ENCODE results near the gene KMT5C.

The KMT5C gene

DNA sequence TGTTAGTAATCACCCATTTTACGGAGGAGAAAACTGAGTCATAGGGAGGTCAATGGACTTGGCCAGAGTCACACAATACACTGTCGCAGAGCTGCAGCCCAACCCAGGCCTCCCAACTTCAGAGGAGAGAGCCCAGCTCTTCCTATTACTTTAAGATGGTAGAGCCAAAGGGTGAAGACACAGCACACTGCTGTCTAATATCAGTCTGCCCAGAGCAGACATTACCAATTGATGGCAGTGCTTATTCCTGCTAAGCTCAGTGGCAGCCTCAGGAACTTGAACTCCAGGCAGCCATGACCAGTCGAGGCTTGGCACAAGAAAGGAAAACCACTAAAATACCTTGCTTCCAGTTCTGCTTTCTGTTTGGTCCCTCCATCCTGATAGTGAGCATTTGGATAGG, 33.0 kb upstream of the KMT5C start:
- H3K36me3 ChIP-seq (ENCODE audit: control insufficient read depth, insufficient read depth, low read length) = no peaks in the 10 kb centered on the region
- H3K9ac ChIP-seq (ENCODE audit: low read length) = no peak overlapping the region
- no peaks in the 10 kb centered on the region for H3K9me3 ChIP-seq (ENCODE audit: control insufficient read depth, low read length)
- no peak overlapping the region for H3K4me3 ChIP-seq (ENCODE audit: low read length)
- H3K27me3 ChIP-seq (ENCODE audit: control insufficient read depth, insufficient read depth, low read length) = no peaks in the 10 kb centered on the region
- H3K4me1 ChIP-seq (ENCODE audit: control insufficient read depth, insufficient read depth, low read length) = peaks cover 6% of the 10 kb centered on the region

DNA sequence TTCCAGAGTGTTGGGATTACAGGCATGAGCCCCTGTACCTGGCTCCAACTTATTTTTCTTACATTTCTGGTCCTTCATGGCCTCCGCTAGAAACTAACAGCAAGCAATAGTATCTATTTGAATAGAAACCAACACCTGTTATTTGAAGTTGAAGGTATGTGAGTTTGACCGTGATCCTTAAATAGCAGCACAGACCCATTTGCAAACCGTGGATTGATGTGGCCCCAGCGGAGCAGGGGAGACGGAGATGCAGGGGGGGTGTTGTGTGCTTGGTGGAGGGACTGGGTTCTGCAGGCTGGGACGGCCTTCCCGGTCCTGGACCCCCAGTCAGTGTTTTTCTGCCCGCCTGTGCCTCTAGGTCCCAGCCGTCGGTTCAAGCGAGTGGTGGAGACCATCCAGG, 31.4 kb upstream of the KMT5C start:
- no peaks in the 10 kb centered on the region for H3K36me3 ChIP-seq (ENCODE audit: control insufficient read depth, insufficient read depth, low read length)
- no peak overlapping the region for H3K4me3 ChIP-seq (ENCODE audit: low read length)
- no peaks in the 10 kb centered on the region for H3K27me3 ChIP-seq (ENCODE audit: control insufficient read depth, insufficient read depth, low read length)
- no peaks in the 10 kb centered on the region for H3K9me3 ChIP-seq (ENCODE audit: control insufficient read depth, low read length)
- H3K4me1 ChIP-seq (ENCODE audit: control insufficient read depth, insufficient read depth, low read length) = no peaks in the 10 kb centered on the region
- H3K9ac ChIP-seq (ENCODE audit: low read length) = no peak overlapping the region

DNA sequence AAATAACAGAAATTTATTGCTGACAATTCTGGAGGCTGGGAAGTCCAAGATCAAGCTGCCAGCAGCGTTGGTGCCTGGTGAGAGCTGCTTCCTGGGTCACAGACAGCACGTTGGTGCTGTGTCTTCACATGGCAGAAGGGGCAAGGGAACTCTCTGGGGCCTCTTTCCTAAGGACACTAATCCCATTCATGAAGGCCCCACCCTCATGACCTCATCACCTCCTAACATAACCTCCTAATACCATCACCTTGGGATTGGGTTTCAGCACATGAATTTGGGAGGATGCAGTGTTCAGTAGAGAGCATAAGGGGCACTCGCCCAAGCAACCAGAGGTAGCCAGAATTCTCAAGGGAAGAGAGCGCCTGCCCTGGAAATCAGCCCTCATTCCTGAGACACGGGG, 30.2 kb upstream of the KMT5C start:
- H3K9me3 ChIP-seq (ENCODE audit: control insufficient read depth, low read length) = no peaks in the 10 kb centered on the region
- H3K9ac ChIP-seq (ENCODE audit: low read length) = no peak overlapping the region
- no peaks in the 10 kb centered on the region for H3K27me3 ChIP-seq (ENCODE audit: control insufficient read depth, insufficient read depth, low read length)
- H3K4me3 ChIP-seq (ENCODE audit: low read length) = no peak overlapping the region
- no peaks in the 10 kb centered on the region for H3K4me1 ChIP-seq (ENCODE audit: control insufficient read depth, insufficient read depth, low read length)
- H3K36me3 ChIP-seq (ENCODE audit: control insufficient read depth, insufficient read depth, low read length) = no peaks in the 10 kb centered on the region

DNA sequence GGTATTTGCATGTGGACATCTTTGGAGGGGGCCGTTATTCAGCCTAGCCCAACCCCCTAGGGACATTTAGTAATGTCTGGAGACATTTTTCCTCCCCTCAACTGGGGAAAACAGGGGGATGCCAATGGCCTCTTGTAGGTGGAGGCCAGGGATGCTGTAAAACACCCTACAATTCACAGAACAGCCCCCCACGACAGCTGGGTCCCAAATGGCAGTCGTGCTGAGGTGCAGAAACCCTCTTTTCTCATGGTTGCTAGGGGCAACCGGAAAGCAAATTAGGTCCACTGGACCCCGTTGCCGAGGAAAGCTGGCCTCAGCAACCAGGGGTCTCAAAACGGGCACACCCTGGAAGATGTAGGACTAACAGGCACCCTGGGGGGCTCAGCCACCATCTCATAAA, 29.2 kb upstream of the KMT5C start:
- Histone ChIP-seq H3K4me3 (ENCODE audit: low read length) (no peak overlapping the region), H3K4me1 (ENCODE audit: control insufficient read depth, insufficient read depth, low read length) (no peaks in the 10 kb centered on the region), H3K9ac (ENCODE audit: low read length) (no peak overlapping the region), H3K9me3 (ENCODE audit: control insufficient read depth, low read length) (no peaks in the 10 kb centered on the region), H3K27me3 (ENCODE audit: control insufficient read depth, insufficient read depth, low read length) (no peaks in the 10 kb centered on the region), H3K36me3 (ENCODE audit: control insufficient read depth, insufficient read depth, low read length) (no peaks in the 10 kb centered on the region)

DNA sequence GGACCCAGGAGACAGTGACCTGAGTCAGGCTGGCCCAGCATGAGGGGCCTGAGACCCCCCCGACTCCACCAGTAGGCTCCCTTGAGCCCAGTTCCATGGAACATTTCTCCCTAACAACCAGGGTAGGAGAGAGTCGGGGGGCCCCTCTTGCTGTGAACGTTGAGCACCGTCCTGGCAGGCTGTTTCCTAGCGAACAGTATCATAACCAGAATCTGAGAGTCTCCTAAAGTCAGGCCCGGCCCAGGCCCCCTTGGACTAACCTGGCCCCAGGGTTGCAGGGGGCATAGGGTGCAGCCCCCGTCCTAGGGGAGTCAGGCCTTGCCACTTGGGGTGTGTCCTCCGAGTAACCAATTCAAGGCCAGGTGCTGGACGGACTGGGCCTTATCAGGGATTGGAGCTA, 28.3 kb upstream of the KMT5C start:
- H3K36me3 ChIP-seq (ENCODE audit: control insufficient read depth, insufficient read depth, low read length) = no peaks in the 10 kb centered on the region
- H3K9me3 ChIP-seq (ENCODE audit: control insufficient read depth, low read length) = no peaks in the 10 kb centered on the region
- no peak overlapping the region for H3K4me3 ChIP-seq (ENCODE audit: low read length)

DNA sequence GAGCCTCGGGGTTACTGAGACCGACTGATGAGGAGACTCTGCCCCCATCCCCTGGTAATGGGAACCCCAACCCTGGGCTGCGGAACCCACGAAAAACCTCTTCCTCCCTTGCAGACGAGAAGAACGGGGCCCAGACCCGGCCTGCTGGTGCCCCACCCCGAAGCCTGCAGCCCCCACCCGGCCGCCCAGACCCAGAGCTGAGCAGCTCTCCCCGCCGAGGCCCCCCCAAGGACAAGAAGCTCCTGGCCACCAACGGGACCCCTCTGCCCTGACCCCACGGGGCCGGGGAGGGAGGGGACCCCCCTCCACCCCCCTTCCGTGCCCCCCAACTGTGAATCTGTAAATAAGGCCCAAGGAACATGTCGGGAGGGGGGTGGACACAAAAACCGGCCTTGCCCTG, 27.9 kb upstream of the KMT5C start:
- no peaks in the 10 kb centered on the region for H3K36me3 ChIP-seq (ENCODE audit: control insufficient read depth, insufficient read depth, low read length)
- no peak overlapping the region for H3K9ac ChIP-seq (ENCODE audit: low read length)

More for the DNA sequence above, 28.3 kb upstream of the KMT5C start:
- Histone ChIP-seq H3K4me1 (ENCODE audit: control insufficient read depth, insufficient read depth, low read length) (no peaks in the 10 kb centered on the region), H3K27me3 (ENCODE audit: control insufficient read depth, insufficient read depth, low read length) (no peaks in the 10 kb centered on the region), H3K9ac (ENCODE audit: low read length) (no peak overlapping the region)

DNA sequence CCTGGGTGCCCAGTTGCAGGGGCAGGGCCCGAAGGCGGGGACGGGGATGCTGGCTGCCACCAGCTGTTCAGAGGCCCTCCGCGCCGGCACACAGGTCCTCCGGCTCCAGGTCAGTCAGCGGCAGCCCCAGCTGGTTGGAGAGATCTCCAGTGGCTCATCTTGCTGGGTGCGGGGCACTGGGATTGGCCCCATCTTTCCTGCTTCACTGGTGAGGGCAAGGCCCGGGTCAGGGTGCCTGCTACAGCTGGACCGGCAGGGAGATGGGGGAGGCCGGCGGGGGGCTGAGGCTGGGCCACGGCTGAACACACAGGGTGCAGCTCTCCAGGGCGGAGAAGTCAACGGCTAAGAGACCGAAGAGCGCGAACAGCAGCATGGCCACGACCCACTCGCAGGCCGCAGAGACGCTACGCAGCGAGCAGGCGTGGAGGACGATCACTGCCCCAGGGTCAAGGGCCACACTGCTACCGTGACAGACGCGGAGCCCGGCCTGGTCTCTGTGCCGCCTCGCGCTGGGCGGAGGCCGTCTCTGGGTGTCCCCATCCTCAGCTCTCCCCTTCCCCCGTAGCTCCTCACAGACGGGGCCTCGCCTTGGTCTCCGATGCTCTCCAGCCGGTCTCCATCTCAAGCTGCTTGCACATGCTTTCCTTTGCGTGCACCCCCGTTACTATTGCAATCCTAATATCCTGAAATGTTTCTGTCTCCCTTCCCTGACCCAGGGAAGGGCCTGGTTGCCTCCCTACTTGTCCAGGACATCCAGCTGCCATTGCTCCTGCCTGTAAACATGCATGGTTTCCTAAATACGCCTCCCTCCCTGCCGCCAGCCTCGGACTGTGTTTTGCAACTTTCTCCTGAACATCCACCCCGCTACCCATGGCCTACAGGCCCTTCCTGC, 26.8 kb upstream of the KMT5C start:
- H3K9me3 ChIP-seq (ENCODE audit: control insufficient read depth, low read length) = no peaks in the 10 kb centered on the region
- H3K36me3 ChIP-seq (ENCODE audit: control insufficient read depth, insufficient read depth, low read length) = no peaks in the 10 kb centered on the region
- no peak overlapping the region for H3K9ac ChIP-seq (ENCODE audit: low read length)
- H3K4me3 ChIP-seq (ENCODE audit: low read length) = no peak overlapping the region
- no peaks in the 10 kb centered on the region for H3K27me3 ChIP-seq (ENCODE audit: control insufficient read depth, insufficient read depth, low read length)
- no peaks in the 10 kb centered on the region for H3K4me1 ChIP-seq (ENCODE audit: control insufficient read depth, insufficient read depth, low read length)

More for the DNA sequence above, 27.9 kb upstream of the KMT5C start:
- H3K9me3 ChIP-seq (ENCODE audit: control insufficient read depth, low read length) = no peaks in the 10 kb centered on the region
- H3K4me1 ChIP-seq (ENCODE audit: control insufficient read depth, insufficient read depth, low read length) = no peaks in the 10 kb centered on the region
- no peaks in the 10 kb centered on the region for H3K27me3 ChIP-seq (ENCODE audit: control insufficient read depth, insufficient read depth, low read length)
- no peak overlapping the region for H3K4me3 ChIP-seq (ENCODE audit: low read length)

DNA sequence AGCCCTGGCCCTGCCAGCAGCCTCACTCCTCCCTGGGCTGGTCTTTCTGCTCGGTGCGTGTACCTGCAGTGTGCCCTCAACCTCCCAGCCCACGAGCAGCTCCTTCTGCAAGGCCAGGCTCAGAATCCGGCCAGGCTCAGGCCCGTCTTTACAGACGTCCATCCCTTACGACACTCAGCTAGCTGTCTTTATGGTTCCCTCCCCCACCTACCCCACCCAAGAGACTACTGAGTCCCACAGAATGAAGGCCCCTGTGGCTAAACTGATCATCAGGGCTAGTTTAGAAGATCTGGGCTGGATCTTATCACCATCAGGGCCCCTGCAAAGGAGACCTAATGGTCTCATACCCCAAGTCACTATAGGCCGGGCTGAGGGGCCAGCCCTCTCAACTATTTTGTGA, 25.3 kb upstream of the KMT5C start:
- Histone ChIP-seq H3K4me1 (ENCODE audit: control insufficient read depth, insufficient read depth, low read length) (no peaks in the 10 kb centered on the region), H3K9ac (ENCODE audit: low read length) (no peak overlapping the region), H3K36me3 (ENCODE audit: control insufficient read depth, insufficient read depth, low read length) (no peaks in the 10 kb centered on the region), H3K27me3 (ENCODE audit: control insufficient read depth, insufficient read depth, low read length) (no peaks in the 10 kb centered on the region), H3K9me3 (ENCODE audit: control insufficient read depth, low read length) (no peaks in the 10 kb centered on the region), H3K4me3 (ENCODE audit: low read length) (no peak overlapping the region)

DNA sequence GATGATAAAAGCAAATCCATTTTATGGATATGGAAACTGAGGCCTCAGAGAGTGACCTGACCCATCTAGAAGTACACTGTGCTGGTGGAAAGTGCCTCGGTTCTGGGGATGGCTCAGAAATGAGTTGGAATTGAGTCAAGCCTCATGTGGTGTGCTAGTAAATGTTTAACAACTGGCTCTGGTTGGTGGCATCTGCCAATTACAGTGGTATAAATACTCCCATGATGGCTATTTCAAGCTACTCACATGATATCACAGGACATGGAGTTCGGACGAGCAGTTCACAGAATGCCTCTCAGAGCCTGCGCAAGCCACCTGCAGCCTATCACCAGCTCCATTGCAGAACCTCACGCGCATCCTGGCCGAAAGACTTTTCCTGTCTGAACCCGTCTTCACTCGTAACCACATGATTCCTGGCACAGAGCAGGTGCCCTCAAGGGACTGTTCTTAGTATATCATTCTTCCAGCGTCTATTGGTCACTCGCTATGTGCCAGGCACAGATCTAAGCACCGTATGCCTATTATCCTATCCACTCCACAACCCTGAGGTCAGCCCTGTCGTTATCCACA, 23.6 kb upstream of the KMT5C start:
- H3K9me3 ChIP-seq (ENCODE audit: control insufficient read depth, low read length) = no peaks in the 10 kb centered on the region
- H3K4me1 ChIP-seq (ENCODE audit: control insufficient read depth, insufficient read depth, low read length) = peaks cover 2% of the 10 kb centered on the region
- H3K4me3 ChIP-seq (ENCODE audit: low read length) = no peak overlapping the region
- peaks cover 6% of the 10 kb centered on the region for H3K27me3 ChIP-seq (ENCODE audit: control insufficient read depth, insufficient read depth, low read length)
- no peak overlapping the region for H3K9ac ChIP-seq (ENCODE audit: low read length)
- no peaks in the 10 kb centered on the region for H3K36me3 ChIP-seq (ENCODE audit: control insufficient read depth, insufficient read depth, low read length)

DNA sequence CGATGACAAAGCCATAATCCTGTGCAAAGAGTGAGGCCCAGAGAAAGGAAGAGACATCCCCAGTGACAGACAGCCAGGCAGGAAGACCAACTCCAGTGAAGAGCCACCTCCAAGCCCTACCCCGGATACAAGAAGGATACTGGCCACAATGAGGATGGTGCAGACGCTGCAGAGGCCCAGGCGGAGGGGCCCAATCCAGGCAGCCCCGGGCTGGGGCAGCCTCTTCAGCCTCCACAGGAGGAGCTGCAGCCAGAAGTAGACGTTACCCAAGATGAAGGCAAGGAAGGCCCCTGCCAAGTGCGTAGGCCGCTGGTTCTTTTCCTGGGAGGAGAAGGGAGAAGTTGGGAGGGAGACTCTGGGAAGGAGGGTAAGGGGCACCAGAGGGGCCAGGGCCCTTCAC, 23.0 kb upstream of the KMT5C start:
- Histone ChIP-seq H3K9ac (ENCODE audit: low read length) (no peak overlapping the region), H3K27me3 (ENCODE audit: control insufficient read depth, insufficient read depth, low read length) (peaks cover 6% of the 10 kb centered on the region), H3K9me3 (ENCODE audit: control insufficient read depth, low read length) (no peaks in the 10 kb centered on the region), H3K4me3 (ENCODE audit: low read length) (no peak overlapping the region), H3K4me1 (ENCODE audit: control insufficient read depth, insufficient read depth, low read length) (peaks cover 8% of the 10 kb centered on the region), H3K36me3 (ENCODE audit: control insufficient read depth, insufficient read depth, low read length) (no peaks in the 10 kb centered on the region)

DNA sequence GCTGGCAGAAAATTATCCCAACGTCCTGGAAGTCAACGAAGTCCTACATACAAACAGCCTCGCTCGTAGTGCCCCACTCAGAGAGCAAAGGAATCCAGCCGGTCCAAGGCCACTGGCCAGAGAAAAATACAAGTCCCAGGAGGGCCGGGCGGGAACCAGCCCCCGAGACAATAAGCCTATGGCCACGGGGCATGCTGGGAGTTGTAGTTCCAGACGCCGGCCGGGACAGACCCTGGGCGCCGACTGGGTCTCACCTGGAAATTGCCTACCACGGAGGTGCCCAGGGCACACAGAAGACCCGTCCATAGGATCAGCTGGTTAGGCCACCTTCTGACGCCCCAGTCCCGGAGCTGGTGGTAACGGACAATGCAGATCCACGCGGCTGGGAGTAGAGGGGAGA, 19.9 kb upstream of the KMT5C start:
- H3K4me1 ChIP-seq (ENCODE audit: control insufficient read depth, insufficient read depth, low read length) = peaks cover 23% of the 10 kb centered on the region
- H3K36me3 ChIP-seq (ENCODE audit: control insufficient read depth, insufficient read depth, low read length) = no peaks in the 10 kb centered on the region
- H3K9me3 ChIP-seq (ENCODE audit: control insufficient read depth, low read length) = no peaks in the 10 kb centered on the region
- peaks cover 6% of the 10 kb centered on the region for H3K27me3 ChIP-seq (ENCODE audit: control insufficient read depth, insufficient read depth, low read length)
- no peak overlapping the region for H3K4me3 ChIP-seq (ENCODE audit: low read length)
- H3K9ac ChIP-seq (ENCODE audit: low read length) = no peak overlapping the region

DNA sequence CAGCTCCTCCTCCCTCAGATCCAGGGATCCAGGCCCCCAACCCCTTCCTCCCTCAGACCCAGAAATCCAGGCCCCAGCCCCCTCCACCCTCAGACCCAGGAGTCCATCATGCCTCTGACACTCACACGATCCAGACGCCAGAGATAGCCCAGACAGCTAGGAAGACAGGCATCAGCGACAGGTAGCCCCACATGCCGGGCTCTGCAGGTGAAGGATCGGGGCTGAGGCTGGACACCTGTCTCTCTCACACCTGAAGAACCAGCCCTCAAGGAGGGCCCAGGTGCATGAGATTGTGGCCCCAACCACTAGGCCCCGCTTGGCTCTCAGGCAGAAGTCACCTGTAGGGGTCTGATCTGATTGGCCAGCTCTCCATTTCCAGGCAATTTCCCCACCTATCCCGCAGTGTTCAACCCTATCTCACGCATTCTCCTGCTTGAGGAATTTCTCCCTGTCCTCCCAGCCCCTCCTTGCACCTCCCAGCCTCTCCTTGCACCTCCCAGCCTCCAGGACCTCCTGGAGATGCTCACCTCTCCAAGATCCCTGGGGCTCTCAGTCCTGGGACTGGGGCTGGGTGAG, 18.7 kb upstream of the KMT5C start:
- H3K4me3 ChIP-seq (ENCODE audit: low read length) = no peak overlapping the region
- H3K4me1 ChIP-seq (ENCODE audit: control insufficient read depth, insufficient read depth, low read length) = peaks cover 23% of the 10 kb centered on the region
- no peak overlapping the region for H3K9ac ChIP-seq (ENCODE audit: low read length)
- peaks cover 6% of the 10 kb centered on the region for H3K27me3 ChIP-seq (ENCODE audit: control insufficient read depth, insufficient read depth, low read length)
- H3K36me3 ChIP-seq (ENCODE audit: control insufficient read depth, insufficient read depth, low read length) = no peaks in the 10 kb centered on the region
- no peaks in the 10 kb centered on the region for H3K9me3 ChIP-seq (ENCODE audit: control insufficient read depth, low read length)

Measured in mucosa of stomach (tissue), 1 donor.